Body of pancreas (tissue), 4 donors: ENCODE results near the gene ARHGAP26. TPM values are rescaled to one million over a fixed set of nuclear protein-coding genes. Genes with fewer than 3 reads are reported as not detected.
"Not testable (repeated sequence)": the region's sequence is repeated elsewhere in the genome, so short reads cannot be mapped to it uniquely, and the experiment has no call there.

Experiments
- ATAC-seq: fragments of 150-250 bp; one replicate; pipeline ENCODE4 v1.9.1; 2016
- DNase-seq, 4 donors: peaks; one replicate each; pipeline ENCODE4 v3.0.0-alpha.2; 2019
- H3K27ac ChIP-seq, 4 donors: fragments of 200-600 bp; sonication (generic); 1 replicate in 3 of 4; 2 replicates in 1 of 4; pipeline versions ENCODE4 v1.5.1 to v1.6.1; 2016 to 2019; ENCODE audit warnings: mild to moderate bottlenecking in 1 of 4, mixed read lengths in 1 of 4, moderate library complexity in 1 of 4
- H3K27me3 ChIP-seq, 2 donors: fragments of 200-600 bp; sonication (generic); one replicate each; pipeline ENCODE4 v1.6.0; 2016; ENCODE audit warnings: mild to moderate bottlenecking in 1 of 2
- H3K36me3 ChIP-seq, 2 donors: fragments of 200-600 bp; sonication (generic); replicated peaks in 1 of 2; 2 replicates each; pipeline ENCODE4 v1.5.1; 2016; ENCODE audit warnings: low read depth in 2 of 2; ENCODE audit not compliant: insufficient read depth in 1 of 2
- H3K4me1 ChIP-seq: fragments of 200-600 bp; sonication (generic); one replicate; pipeline ENCODE4 v1.6.0; 2016
- H3K4me3 ChIP-seq, 2 donors: fragments of 200-600 bp; sonication (generic); 1 replicate in 1 of 2; 2 replicates in 1 of 2; pipeline ENCODE4 v1.5.1; 2016 to 2019
- H3K9me3 ChIP-seq, 3 donors: fragments of 200-600 bp; sonication (generic); 1 replicate in 2 of 3; 2 replicates in 1 of 3; pipeline ENCODE4 v1.5.1; 2016
- POLR2A ChIP-seq, 3 donors: fragments of 450-650 bp; IDR thresholded peaks; one replicate each; pipeline ENCODE4 v1.6.1; 2016; ENCODE audit warnings: antibody characterized with exemption in 3 of 3, mild to moderate bottlenecking in 2 of 3
- WGBS, 2 donors: methylation state at CpG; one replicate each; pipeline ENCODE4 v1.1.5; 2017; 5-methylcytosine and 5-hydroxymethylcytosine counted together
- intact Hi-C: fragments of 100-400 bp; cut with DNase I; formaldehyde crosslinking; loops from one replicate; pipeline ENCODE4 v1.15.1; 2023
- total RNA-seq, 2 donors: library from RNA; depleted of rRNA; stranded (reverse); fragments of >200 nt; gene quantifications; one replicate each; pipeline ENCODE4 v1.1.0, GENCODE V29; 2016
- TF ChIP-seq, protein P1 (sequence below), 7 experiments: fragments of 450-650 bp in 4 of 7; fragments of 200-600 bp in 3 of 7; sonication (generic) in 3 of 7; IDR thresholded peaks; one replicate each; pipeline ENCODE4 v1.5.1; 2016 to 2019; ENCODE audit warnings: antibody characterized with exemption in 7 of 7

The ARHGAP26 gene
- total RNA-seq, 2 donors from 2014 or later, result 12.5 to 14.2 TPM

DNA sequence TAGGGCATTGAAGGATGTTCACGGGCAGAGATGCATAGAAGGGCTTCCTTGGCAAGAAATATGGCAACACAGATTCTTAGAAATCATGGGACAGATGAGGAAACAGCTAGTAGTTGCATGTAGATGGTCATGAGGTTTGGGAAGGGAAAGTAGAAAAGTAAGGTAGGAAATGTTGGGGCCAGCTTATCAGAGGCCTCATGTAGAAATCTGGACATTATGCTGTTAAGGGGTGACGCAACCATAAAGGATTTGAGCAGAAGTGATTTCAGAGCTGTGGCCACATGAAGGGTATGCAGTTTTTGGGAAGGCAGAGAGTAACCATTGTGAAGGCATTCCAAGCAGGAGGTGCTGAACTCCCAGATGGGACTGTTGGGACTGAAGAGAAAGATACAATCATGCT lies 224.0 kb downstream of the ARHGAP26 start:
- no peaks in the 10 kb centered on the region for H3K27me3 ChIP-seq
- ATAC-seq (no peak), DNase-seq (no peak)
- no peaks in the 10 kb centered on the region for H3K36me3 ChIP-seq
- intact Hi-C loops, result no loop called here
- 92 to 100% methylated on average over 2 of the region's 2 CpGs for WGBS, 2 donors
- H3K27ac ChIP-seq, result no peak overlapping the region
- H3K4me3 ChIP-seq, result no peak overlapping the region
- no peaks in the 10 kb centered on the region for H3K4me1 ChIP-seq
- no peak for TF ChIP-seq POLR2A (IDR thresholded peaks at IDR 0.05)
- TF ChIP-seq, protein P1, sequence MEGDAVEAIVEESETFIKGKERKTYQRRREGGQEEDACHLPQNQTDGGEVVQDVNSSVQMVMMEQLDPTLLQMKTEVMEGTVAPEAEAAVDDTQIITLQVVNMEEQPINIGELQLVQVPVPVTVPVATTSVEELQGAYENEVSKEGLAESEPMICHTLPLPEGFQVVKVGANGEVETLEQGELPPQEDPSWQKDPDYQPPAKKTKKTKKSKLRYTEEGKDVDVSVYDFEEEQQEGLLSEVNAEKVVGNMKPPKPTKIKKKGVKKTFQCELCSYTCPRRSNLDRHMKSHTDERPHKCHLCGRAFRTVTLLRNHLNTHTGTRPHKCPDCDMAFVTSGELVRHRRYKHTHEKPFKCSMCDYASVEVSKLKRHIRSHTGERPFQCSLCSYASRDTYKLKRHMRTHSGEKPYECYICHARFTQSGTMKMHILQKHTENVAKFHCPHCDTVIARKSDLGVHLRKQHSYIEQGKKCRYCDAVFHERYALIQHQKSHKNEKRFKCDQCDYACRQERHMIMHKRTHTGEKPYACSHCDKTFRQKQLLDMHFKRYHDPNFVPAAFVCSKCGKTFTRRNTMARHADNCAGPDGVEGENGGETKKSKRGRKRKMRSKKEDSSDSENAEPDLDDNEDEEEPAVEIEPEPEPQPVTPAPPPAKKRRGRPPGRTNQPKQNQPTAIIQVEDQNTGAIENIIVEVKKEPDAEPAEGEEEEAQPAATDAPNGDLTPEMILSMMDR (IDR thresholded peaks at IDR 0.05), result no peak
- no peaks in the 10 kb centered on the region for H3K9me3 ChIP-seq

DNA sequence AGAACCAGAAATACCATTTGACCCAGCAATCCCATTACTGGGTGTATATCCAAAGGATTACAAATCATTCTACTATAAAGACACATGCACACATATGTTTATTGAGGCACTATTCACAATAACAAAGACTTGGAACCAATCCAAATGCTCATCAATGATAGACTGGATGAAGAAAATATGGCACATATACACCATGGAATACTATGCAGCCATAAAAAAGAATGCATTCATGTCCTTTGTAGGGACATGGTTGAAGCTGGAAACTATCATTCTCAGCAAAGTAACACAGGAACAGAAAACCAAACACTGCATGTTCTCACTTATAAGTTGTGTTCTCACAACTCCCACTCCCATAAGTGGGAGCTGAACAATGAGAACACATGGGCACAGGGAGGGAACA lies 225.4 kb downstream of the ARHGAP26 start:
- H3K4me1 ChIP-seq, H3K36me3 ChIP-seq, H3K27me3 ChIP-seq, intact Hi-C loops, DNase-seq, H3K4me3 ChIP-seq, H3K9me3 ChIP-seq, H3K27ac ChIP-seq, ATAC-seq: not testable (repeated sequence)

DNA sequence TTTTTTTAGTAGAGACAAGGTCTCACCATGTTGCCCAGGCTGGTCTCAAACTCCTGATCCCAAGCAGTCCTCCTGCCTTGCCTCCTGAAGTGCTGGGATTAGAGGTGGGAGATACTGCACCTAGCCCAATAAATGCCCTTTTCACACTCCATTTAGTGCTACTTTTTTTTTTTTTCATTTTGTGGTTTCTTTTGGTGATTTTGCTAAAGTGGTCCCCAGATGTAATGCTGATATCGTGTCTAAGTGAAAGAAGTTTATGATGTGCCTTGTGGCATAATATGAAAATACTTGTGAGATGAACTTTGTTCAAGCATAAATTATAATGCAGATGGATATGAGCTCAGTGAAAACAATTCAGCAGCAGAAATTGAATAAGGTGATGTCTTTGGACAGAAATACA lies 227.4 kb downstream of the ARHGAP26 start:
- H3K27me3 ChIP-seq, result no peaks in the 10 kb centered on the region
- TF ChIP-seq POLR2A (IDR thresholded peaks at IDR 0.05), result no peak
- TF ChIP-seq, protein P1 (IDR thresholded peaks at IDR 0.05), result no peak
- no peak overlapping the region for H3K4me3 ChIP-seq
- H3K36me3 ChIP-seq, result no peaks in the 10 kb centered on the region
- H3K4me1 ChIP-seq, result no peaks in the 10 kb centered on the region
- ATAC-seq (no peak), DNase-seq (no peak)
- H3K9me3 ChIP-seq, result no peaks in the 10 kb centered on the region
- WGBS, 2 donors, result 77 to 92% methylated on average over 1 of the region's 1 CpG
- H3K27ac ChIP-seq, result no peak overlapping the region
- intact Hi-C loops, result no loop called here

DNA sequence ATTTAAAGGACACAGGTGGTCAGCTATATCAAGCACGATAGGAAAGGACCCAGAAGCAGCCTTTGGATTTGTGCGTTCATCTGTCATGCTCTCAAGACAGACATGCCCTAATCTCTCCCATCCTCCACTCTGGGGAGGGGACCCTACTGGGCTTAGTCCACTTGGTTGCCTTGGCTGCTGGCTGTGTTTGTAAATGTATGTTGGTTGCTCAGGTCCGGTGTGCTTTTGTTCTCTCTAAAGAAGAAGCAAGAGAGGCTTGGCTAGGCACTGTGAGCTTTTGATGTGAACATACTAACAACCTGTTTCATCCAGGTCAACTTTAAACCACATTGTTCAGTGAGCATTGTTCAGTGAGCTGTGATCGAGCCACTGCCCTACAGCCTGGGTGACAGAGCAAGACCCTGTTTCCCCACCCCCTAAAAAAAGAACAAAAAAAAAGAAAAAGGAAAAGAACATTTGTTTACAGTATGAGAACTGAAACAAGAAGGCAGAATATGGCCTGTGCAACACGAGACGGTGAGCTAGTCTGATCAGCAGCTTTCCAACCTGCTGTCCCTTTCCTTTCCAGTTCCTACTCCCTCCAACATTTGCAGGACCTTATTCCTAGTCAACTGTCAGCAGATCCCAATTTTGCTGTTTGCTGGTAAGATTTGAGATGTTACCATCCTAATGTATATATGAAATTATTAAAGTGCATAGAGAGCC lies 228.3 kb downstream of the ARHGAP26 start:
- Histone ChIP-seq H3K27ac (no peak overlapping the region), H3K27me3 (no peaks in the 10 kb centered on the region), H3K4me3 (no peak overlapping the region), H3K4me1 (no peaks in the 10 kb centered on the region), H3K9me3 (no peaks in the 10 kb centered on the region), H3K36me3 (no peaks in the 10 kb centered on the region)
- TF ChIP-seq POLR2A (IDR thresholded peaks at IDR 0.05), result no peak
- TF ChIP-seq, protein P1 (IDR thresholded peaks at IDR 0.05), result no peak
- no peak for DNase-seq
- ATAC-seq, result no peak
- 83 to 87% methylated on average over 6 of the region's 6 CpGs for WGBS, 2 donors
- intact Hi-C loops, result no loop called here

DNA sequence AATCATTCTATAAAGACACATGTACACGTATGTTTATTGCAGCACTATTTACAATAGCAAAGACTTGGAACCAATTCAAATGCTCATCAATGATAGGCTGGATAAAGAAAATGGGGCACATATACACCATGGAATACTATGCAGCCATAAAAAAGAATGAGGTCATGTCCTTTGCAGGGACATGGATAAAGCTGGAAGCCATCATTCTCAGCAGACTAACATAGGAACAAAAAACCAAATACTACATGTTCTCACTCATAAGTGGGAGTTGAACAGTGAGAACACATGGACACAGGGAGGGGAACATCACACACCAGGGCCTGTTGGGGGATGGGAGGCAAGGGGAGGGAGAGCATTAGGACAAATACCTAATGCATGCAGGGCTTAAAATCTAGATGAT lies 230.4 kb downstream of the ARHGAP26 start:
- H3K4me1 ChIP-seq, H3K9me3 ChIP-seq, intact Hi-C loops, H3K27ac ChIP-seq, H3K36me3 ChIP-seq, H3K4me3 ChIP-seq, ATAC-seq, H3K27me3 ChIP-seq, DNase-seq: not testable (repeated sequence)
- WGBS, 2 donors, result 57 to 68% methylated on average over 1 of the region's 1 CpG

DNA sequence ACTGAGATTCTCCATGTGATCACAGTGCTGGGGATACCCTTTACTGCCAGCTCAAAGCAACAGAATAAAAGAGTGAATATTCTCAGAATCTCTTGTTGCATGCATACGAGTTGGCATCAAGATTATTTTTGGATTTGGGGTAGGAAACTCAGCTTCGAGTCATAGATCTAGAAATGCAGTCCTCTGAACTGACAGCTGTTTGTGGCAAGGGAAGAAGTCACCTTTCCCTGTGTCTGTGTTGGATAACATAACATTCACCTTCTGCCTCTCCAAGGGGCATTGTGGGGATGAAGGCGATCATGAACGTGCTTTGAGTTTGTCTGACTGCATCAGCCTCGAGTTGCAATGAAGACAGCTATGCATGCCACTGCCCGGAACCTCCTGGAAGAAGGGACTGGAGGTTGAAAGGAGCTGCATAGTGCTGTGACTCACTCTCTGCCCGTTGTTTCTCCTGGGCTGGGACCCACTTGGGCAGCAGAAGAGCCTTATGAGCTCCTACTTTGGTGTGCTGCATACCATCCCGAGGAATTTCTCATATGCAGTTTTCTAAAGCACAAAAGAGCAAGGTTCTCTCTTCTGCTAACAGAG lies 231.7 kb downstream of the ARHGAP26 start:
- ATAC-seq, result no peak
- intact Hi-C loops, result no loop called here

More for the DNA sequence above, 231.7 kb downstream of the ARHGAP26 start:
- DNase-seq, result no peak
- Histone ChIP-seq H3K4me3 (no peak overlapping the region), H3K27ac (peak overlapping the region in 1 of 4 donors; percentile 53), H3K4me1 (no peaks in the 10 kb centered on the region), H3K36me3 (no peaks in the 10 kb centered on the region), H3K27me3 (no peaks in the 10 kb centered on the region), H3K9me3 (no peaks in the 10 kb centered on the region)
- 50 to 78% methylated on average over 7 to 8 of the region's 8 CpGs for WGBS, 2 donors
- TF ChIP-seq, protein P1 (IDR thresholded peaks at IDR 0.05), result no peak
- TF ChIP-seq POLR2A (IDR thresholded peaks at IDR 0.05), result no peak
